ENCODE data around the gene DGKB. TPM values are rescaled to one million over a fixed set of nuclear protein-coding genes. Genes with fewer than 3 reads are reported as not detected.

DGKB gene
- total RNA-seq, 1 donor from 2014 or later = 5.5 TPM

DNA sequence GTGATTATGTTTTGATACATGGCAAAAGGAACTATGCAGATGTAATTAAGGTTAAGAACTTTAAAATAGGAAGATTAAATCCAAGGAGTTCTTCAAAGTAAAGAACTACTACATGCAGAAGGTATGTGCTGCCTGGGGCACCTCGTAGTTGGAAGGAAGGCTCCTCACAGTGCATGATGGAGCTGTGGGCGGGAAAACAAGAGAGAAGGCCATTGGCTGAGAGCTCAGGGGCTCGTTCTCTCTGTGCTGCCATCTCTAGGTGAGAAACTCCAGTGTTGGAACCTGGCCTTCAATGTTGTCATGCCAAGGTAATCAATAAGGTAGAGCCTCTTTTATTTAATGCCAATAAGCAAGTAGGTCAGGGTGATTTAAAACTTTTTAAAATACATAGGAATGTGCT lies 521.7 kb downstream of the DGKB start:
- Mint-ChIP-seq H3K4me1 (peaks cover 23% of the 10 kb centered on the region), H3K9me3 (peaks cover 3% of the 10 kb centered on the region), H3K27ac (no peak overlapping the region), H3K36me3 (peaks cover 22% of the 10 kb centered on the region), H3K27me3 (ENCODE audit: insufficient read depth, low read depth) (no peaks in the 10 kb centered on the region), H3K4me3 (no peak overlapping the region)
- no peak overlapping the region for H3K27ac ChIP-seq
- TF ChIP-seq EZH2phosphoT487 (IDR thresholded peaks at IDR 0.05) (no peak), EZH2 (IDR thresholded peaks at IDR 0.05) (no peak)
- TF ChIP-seq, protein P1, sequence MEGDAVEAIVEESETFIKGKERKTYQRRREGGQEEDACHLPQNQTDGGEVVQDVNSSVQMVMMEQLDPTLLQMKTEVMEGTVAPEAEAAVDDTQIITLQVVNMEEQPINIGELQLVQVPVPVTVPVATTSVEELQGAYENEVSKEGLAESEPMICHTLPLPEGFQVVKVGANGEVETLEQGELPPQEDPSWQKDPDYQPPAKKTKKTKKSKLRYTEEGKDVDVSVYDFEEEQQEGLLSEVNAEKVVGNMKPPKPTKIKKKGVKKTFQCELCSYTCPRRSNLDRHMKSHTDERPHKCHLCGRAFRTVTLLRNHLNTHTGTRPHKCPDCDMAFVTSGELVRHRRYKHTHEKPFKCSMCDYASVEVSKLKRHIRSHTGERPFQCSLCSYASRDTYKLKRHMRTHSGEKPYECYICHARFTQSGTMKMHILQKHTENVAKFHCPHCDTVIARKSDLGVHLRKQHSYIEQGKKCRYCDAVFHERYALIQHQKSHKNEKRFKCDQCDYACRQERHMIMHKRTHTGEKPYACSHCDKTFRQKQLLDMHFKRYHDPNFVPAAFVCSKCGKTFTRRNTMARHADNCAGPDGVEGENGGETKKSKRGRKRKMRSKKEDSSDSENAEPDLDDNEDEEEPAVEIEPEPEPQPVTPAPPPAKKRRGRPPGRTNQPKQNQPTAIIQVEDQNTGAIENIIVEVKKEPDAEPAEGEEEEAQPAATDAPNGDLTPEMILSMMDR (IDR thresholded peaks at IDR 0.05) = no peak
- DNase-seq (ENCODE audit: low spot score) = no peak
- H2AFZ ChIP-seq (replicated peaks) = no peak overlapping the region
- no peak overlapping the region for H3K4me2 ChIP-seq
- H3K9ac ChIP-seq = no peak overlapping the region
- H3K9me3 ChIP-seq (ENCODE audit: low read depth) = no peaks in the 10 kb centered on the region
- no peaks in the 10 kb centered on the region for H3K27me3 ChIP-seq
- H3K4me1 ChIP-seq = peaks cover 16% of the 10 kb centered on the region
- H3F3A ChIP-seq (ENCODE audit: low read depth) = no peaks in the 10 kb centered on the region
- H4K20me1 ChIP-seq (ENCODE audit: low read depth) = no peaks in the 10 kb centered on the region
- H3K4me3 ChIP-seq = no peak overlapping the region
- H3K79me2 ChIP-seq (ENCODE audit: low read depth) = no peaks in the 10 kb centered on the region
- no peaks in the 10 kb centered on the region for H3K36me3 ChIP-seq

DNA sequence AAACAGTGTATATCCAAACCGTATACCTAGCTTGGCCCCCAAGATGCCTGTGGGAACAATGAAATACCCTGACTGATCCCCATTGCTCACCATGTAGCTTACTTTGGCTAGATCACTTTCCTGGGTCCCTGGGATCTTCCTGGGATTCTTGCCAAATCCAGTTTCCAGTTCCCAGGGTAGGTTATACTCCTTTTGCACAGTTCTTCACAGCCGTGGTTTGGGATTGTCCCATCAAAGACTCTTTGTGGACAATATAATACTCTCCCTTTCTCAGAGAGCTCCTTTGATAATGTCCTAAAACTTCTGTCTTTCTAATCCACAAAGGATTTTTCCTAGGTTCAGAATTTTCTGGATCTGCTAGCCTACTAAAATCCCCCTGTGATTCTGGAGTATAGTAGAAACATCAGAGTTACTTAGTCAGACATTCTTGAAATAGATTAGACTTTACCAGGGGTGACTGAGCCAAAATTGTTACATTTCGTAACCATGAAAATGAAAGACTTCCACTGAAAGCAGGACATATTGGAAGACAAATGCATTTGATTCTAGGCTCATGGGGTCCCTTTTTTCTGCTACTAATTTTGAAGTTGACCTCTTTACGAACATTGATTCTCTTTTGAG lies 524.8 kb downstream of the DGKB start:
- no peaks in the 10 kb centered on the region for H3F3A ChIP-seq (ENCODE audit: low read depth)
- H3K4me2 ChIP-seq = no peak overlapping the region
- Mint-ChIP-seq H3K9me3 (peaks cover 3% of the 10 kb centered on the region), H3K27me3 (ENCODE audit: insufficient read depth, low read depth) (no peaks in the 10 kb centered on the region), H3K27ac (peak overlapping the region; percentile 79), H3K4me1 (peaks cover 32% of the 10 kb centered on the region), H3K36me3 (peaks cover 10% of the 10 kb centered on the region), H3K4me3 (peak overlapping the region; percentile 21)
- no peaks in the 10 kb centered on the region for H3K36me3 ChIP-seq
- H3K9me3 ChIP-seq (ENCODE audit: low read depth) = no peaks in the 10 kb centered on the region
- DNase-seq (ENCODE audit: low spot score) = no peak
- no peak overlapping the region for H3K9ac ChIP-seq
- H3K27ac ChIP-seq = no peak overlapping the region
- H4K20me1 ChIP-seq (ENCODE audit: low read depth) = no peaks in the 10 kb centered on the region
- H3K4me1 ChIP-seq = peaks cover 16% of the 10 kb centered on the region
- H2AFZ ChIP-seq (replicated peaks) = peak overlapping the region; percentile 75
- TF ChIP-seq EZH2 (IDR thresholded peaks at IDR 0.05) (no peak), EZH2phosphoT487 (IDR thresholded peaks at IDR 0.05) (no peak)
- TF ChIP-seq, protein P1 (IDR thresholded peaks at IDR 0.05) = no peak
- no peak overlapping the region for H3K4me3 ChIP-seq
- no peaks in the 10 kb centered on the region for H3K79me2 ChIP-seq (ENCODE audit: low read depth)
- H3K27me3 ChIP-seq = no peaks in the 10 kb centered on the region

DNA sequence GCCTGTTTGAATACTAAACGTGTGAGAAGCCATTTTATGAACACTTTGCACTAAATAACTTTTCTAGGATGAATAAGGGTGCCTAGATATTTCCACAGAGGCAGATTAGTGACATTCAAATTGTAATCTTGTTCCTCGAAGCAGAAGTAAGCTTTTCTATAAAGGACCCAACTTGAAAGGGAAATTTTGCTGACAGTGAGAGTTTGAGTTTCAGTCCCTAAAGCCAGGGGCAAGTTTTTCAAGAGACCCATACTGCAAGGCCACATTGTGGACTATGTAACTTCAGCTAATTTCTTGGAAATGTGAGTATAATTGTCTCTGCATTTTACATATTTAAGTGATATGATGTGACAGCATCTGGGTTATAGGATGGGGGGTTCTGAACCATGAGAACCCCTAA lies 525.8 kb downstream of the DGKB start:
- H3K27me3 ChIP-seq = no peaks in the 10 kb centered on the region
- H3K9me3 ChIP-seq (ENCODE audit: low read depth) = no peaks in the 10 kb centered on the region
- no peaks in the 10 kb centered on the region for H3K79me2 ChIP-seq (ENCODE audit: low read depth)
- H3K36me3 ChIP-seq = no peaks in the 10 kb centered on the region
- H3K4me3 Mint-ChIP-seq = no peak overlapping the region
- peaks cover 16% of the 10 kb centered on the region for H3K4me1 ChIP-seq
- peak overlapping the region; percentile 90 for H3K27ac Mint-ChIP-seq
- no peaks in the 10 kb centered on the region for H4K20me1 ChIP-seq (ENCODE audit: low read depth)
- no peak overlapping the region for H3K9ac ChIP-seq
- peak; percentile 3 for DNase-seq (ENCODE audit: low spot score)
- peaks cover 3% of the 10 kb centered on the region for H3K9me3 Mint-ChIP-seq
- no peaks in the 10 kb centered on the region for H3K27me3 Mint-ChIP-seq (ENCODE audit: insufficient read depth, low read depth)
- H3K27ac ChIP-seq = no peak overlapping the region
- H3K4me3 ChIP-seq = no peak overlapping the region
- peak overlapping the region; percentile 20 for H2AFZ ChIP-seq (replicated peaks)
- H3K4me2 ChIP-seq = peak overlapping the region; percentile 15
- no peaks in the 10 kb centered on the region for H3F3A ChIP-seq (ENCODE audit: low read depth)
- H3K36me3 Mint-ChIP-seq = peaks cover 5% of the 10 kb centered on the region
- TF ChIP-seq EZH2 (IDR thresholded peaks at IDR 0.05) (no peak), EZH2phosphoT487 (IDR thresholded peaks at IDR 0.05) (no peak)
- TF ChIP-seq, protein P1 (IDR thresholded peaks at IDR 0.05) = no peak
- peaks cover 29% of the 10 kb centered on the region for H3K4me1 Mint-ChIP-seq
